Effector CD8-positive, alpha-beta T cell (primary cell): ENCODE measurements around the gene UBQLN1.
"Not testable (repeated sequence)": the region's sequence is repeated elsewhere in the genome, so short reads cannot be mapped to it uniquely, and the experiment has no call there.

Source experiments
- DNase-seq: peaks from one replicate; lab custom pipeline; 2025; lab: John Stamatoyannopoulos, UW

Gene UBQLN1

DNA sequence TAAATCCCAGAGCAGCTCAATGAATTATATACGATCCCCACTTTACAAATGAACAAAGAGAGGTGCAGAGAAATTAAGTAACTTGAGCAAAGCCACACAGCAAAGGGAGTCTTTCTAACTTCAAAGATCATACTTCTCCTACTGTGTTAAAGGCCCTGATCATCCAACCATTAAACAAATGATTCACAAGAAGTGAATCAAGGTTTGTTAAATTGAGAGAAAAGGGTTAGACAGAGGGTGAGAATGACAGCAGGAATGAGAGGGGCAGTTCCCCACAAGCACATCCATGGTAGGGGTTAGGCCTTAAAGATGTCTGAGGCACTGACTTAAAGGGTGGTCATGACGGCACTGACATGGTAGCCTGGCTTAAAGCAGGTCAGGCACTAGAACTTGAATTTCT is 74.1 kb downstream of the UBQLN1 start:
- no peak for DNase-seq

DNA sequence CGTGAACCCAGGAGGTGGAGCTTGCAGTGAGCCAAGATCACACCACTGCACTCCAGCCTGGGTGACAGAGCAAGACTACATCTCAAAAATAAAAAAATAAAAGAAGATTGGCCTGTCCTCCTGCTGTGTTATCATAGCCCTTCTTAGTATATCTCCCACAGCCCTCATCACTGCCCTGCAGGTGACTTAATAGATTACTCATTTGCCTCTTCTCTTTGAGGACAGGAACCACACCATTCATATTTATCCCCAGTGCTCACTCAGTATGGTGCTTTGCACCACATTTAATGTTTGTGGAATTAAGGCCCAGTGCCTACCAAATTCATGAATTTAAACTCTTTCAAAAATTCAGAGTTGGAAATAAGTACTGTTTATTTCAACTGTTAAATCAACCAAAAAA is 74.5 kb downstream of the UBQLN1 start:
- no peak for DNase-seq

DNA sequence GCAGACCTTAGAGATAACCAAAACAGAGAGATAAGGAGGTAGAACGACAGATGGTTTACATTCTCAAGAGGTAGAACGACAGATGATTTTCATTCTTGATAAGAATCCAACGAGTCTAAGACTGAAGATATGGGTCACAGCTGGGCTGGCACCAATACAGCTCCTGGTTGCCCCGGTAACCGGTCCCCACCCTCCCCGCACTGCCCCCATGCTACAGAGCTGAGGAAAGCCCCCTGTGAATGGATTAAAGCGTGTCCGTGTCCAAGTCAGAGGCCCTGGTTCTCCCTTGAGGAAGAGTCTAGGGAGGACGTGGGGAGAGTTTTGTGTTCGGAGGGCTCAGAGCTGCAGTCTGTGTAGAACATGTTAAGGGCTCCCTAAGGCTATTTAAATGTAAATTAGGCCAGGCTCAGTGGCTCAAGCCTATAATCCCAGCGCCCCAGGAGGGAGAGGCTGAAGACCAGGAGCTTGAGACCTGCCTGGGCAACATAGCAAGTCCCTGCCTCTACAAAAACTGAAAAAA is 76.8 kb downstream of the UBQLN1 start:
- no peak for DNase-seq

DNA sequence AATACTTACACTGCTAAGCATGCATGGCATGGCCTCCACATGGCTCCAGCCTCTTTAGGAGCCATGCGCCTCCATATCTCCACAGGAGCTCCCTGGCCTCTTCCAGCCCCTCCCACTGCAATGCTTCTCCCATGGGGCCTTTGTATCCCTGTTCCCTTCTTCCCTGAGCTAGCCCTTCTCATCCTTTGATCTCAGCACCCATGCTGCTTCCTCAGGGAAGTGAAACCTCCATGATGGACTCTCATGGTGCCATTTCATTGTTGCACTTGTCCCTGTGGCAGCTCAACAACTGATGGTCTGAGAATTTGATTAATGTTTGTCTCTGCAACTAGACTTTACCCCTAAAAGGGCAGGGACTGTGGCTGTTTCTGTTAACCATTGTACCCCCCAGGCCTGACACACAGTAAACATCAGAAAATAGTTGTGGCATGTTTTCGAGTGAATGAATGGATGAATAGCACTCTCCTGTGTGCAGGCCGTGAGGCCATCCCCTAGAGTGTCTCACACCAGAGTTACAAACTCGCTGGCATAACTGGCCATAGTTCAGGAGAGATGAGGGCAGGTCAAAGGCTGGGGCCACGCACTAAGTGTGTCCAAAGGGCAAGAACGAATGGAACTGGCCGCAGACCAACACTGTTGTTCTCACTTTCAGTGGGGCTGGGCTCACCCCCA is 78.2 kb downstream of the UBQLN1 start:
- DNase-seq: no peak

DNA sequence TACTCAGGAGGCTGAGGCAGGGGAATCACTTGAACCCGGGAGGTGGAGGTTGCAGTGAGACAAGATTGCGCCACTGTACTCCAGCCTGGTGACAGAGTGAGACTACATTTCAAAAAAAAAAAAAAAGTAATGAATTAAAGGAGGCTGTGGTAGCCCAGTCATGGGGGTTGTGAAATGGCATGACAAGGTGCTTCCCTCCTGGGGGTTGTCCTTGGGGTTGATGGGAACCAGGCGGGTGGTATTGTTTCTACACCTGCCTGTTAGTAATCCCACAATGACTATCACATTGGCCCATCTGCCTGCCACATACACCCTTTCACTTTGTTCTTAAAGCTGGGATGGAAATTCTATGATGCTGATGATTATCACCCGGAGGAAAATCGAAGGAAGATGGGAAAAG is 79.2 kb downstream of the UBQLN1 start:
- no peak for DNase-seq

DNA sequence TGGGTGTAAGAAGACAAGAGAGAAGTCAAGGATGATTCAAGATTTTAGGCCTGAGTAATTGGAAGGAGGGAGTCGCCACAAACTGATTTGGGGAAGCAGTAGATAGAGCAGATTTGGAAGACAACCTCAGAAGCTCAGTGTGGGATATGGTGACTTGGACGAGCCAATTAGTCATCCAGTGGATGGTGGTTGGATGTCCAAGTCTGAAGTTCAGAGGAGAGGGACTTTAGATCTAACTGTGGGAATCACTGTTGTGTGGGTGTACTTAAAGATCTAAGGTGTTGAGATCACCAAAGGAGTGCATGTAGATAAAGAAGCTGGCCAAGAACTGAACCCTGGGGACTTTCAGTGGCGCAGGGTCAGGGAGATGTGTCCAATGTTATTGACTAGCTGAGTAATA is 82.6 kb downstream of the UBQLN1 start:
- DNase-seq: no peak

- DNase-seq: no peak
These were observed 84.1 kb downstream of the UBQLN1 start for GRCh38 chr9:83623679-83624076.

DNA sequence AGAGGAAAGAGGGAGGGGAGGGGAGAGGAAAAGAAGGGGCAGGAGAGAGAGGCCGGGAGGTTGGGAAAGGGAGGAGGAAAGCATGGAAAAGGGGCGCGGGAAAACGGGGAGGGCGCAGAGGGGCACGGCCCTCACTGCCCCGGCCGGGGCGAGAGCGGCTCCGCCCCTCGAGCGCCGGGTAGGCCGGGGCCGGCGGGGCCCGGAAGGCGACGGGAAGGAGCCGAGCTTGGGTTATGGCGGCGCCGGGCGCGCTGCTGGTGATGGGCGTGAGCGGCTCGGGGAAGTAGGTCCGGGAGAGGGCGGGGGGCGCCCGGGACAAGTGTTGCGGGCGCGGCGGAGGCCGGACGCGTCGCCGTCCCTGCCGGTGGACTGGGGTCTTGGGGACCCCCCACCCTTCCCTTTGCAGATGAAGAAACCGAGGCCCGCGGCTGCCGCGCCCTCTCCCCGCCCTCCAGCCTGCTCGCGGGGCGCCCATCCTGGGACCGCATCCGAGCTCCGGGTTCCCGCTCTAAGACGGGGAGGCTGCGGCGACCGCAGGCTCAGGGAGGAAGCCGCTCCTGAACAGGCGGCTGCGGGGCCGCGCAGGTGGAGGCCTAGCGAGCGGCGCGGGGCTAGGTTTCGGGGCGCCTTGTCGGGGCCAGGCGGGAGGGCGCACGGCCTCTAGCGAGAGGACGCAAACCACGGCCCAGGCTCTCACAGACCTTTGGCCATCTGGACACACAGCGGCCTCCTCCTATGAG is 84.6 kb downstream of the UBQLN1 start, which contains the start of gene IDNK:
Gene IDNK (plus strand): TSS at position 205 of the 740 bp plus-strand sequence. CDS start 29 bp downstream, at position 234.
- peak; percentile 41 for DNase-seq

GRCh38 chr9:83622433-83622938 is 85.3 kb downstream of the UBQLN1 start:
- no peak for DNase-seq

- DNase-seq: no peak
These were observed 86.7 kb downstream of the UBQLN1 start for GRCh38 chr9:83620841-83621636.

DNA sequence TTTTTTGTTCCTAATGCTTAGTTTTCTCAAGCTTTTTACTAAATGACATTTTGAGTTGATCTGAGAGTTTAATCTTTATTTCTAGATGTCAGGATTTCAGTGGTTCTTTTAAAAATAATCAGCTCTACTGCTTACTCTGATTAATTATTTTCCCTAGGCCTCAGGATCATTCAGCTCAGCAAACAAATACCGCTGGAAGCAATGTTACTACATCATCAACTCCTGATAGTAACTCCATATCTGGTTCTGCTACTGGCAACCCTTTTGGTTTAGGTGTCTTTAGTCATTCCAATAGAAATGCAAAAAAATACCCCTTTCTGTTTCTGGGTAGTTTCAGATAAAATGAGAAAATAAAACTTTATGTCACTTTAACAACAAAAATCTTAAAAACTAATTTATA is 90.5 kb downstream of the UBQLN1 start:
- DNase-seq: no peak

- DNase-seq: not testable (repeated sequence)
These were observed 94.5 kb downstream of the UBQLN1 start for GRCh38 chr9:83613298-83613697.
